ENCODE measurements around the gene RNF215.

- TF ChIP-seq EZH2 (IDR thresholded peaks at IDR 0.05) (no peak), CTCF (IDR thresholded peaks at IDR 0.05) (no peak), EZH2phosphoT487 (IDR thresholded peaks at IDR 0.05) (no peak)
Measured at GRCh38 chr22:30433773-30434172, 46.6 kb upstream of the RNF215 start.

Measured in neural progenitor cell (in vitro differentiated cells).